ENCODE data around the gene SETBP1. TPM values are rescaled to one million over a fixed set of nuclear protein-coding genes. Genes with fewer than 3 reads are reported as not detected.
A peak's percentile ranks its signal among the peaks of the same experiment; 100 is the strongest.

The SETBP1 gene
- total RNA-seq, 2 experiments from 2014 or later, result 0.74 to 1.4 TPM

DNA sequence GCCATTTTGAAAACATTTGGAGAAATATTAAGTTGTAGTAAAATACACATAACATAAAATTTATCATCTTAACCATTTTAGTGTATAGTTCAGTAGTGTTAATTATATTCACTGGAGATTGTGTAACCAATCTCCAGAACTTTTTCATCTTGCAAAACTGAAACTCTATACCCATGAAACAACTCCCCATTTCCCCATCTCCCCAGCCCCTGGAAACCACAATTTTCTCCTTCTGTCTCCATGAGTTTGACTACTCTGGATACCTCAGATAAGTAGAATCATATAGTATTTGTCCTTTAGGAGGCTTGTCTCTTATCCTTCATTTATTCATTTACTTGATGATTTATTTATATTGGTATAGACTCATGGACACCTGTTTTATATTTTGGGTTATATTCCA is 392.9 kb downstream of the SETBP1 start:
- H3K4me3 Mint-ChIP-seq, result no peak overlapping the region
- no peaks in the 10 kb centered on the region for H3K9me3 Mint-ChIP-seq
- H3K36me3 Mint-ChIP-seq (ENCODE audit: low read depth), result no peaks in the 10 kb centered on the region
- no peak overlapping the region for H3K27ac Mint-ChIP-seq
- intact Hi-C loops (cut with micrococcal nuclease), result no loop called here
- no peak for DNase-seq
- H3K4me1 Mint-ChIP-seq (ENCODE audit: low read depth), result no peaks in the 10 kb centered on the region
- CTCF ChIA-PET, result no interaction called here
- no peaks in the 10 kb centered on the region for H3K27me3 Mint-ChIP-seq (ENCODE audit: low read depth)

GRCh38 chr18:45081566-45082181 is 401.0 kb downstream of the SETBP1 start:
- no peaks in the 10 kb centered on the region for H3K4me1 Mint-ChIP-seq (ENCODE audit: low read depth)
- no peak overlapping the region for H3K4me3 Mint-ChIP-seq
- no peaks in the 10 kb centered on the region for H3K27me3 Mint-ChIP-seq (ENCODE audit: low read depth)
- no peak overlapping the region for H3K27ac Mint-ChIP-seq
- no peak for DNase-seq
- H3K9me3 Mint-ChIP-seq, result peaks cover 2% of the 10 kb centered on the region
- intact Hi-C loops (cut with micrococcal nuclease), result no loop called here
- CTCF ChIA-PET, result no interaction called here
- H3K36me3 Mint-ChIP-seq (ENCODE audit: low read depth), result no peaks in the 10 kb centered on the region

- no peaks in the 10 kb centered on the region for H3K27me3 Mint-ChIP-seq (ENCODE audit: low read depth)
- H3K4me3 Mint-ChIP-seq, result no peak overlapping the region
- peaks cover 2% of the 10 kb centered on the region for H3K9me3 Mint-ChIP-seq
- H3K27ac Mint-ChIP-seq, result peak overlapping the region; percentile 33
- CTCF ChIA-PET, result no interaction called here
- intact Hi-C loops (cut with micrococcal nuclease), result no loop called here
- no peak for DNase-seq
- no peaks in the 10 kb centered on the region for H3K4me1 Mint-ChIP-seq (ENCODE audit: low read depth)
- no peaks in the 10 kb centered on the region for H3K36me3 Mint-ChIP-seq (ENCODE audit: low read depth)
Observed at GRCh38 chr18:45083226-45083855, 402.7 kb downstream of the SETBP1 start.

DNA sequence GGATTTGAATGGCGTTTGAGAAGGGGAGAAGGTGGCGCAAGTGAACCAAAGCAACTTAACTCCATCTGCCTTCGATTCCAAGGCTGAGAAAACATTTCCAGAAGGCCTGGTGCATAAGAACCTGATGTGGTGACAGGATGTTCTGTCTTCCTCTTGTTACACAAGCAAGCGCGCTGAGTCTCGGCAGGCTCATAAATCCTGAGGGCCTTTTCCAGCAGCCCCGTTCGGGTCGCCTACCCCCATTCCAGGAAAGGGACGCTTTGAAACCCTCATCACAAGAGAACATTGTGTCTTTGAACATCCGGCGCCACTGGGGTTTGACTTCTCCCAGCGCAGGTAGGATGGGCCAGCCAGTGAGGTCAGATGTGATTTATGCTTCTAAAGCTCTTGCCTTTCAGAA is 403.5 kb downstream of the SETBP1 start:
- no peak overlapping the region for H3K4me3 Mint-ChIP-seq
- no peaks in the 10 kb centered on the region for H3K36me3 Mint-ChIP-seq (ENCODE audit: low read depth)
- no peak for DNase-seq
- intact Hi-C loops (cut with micrococcal nuclease), result no loop called here
- H3K4me1 Mint-ChIP-seq (ENCODE audit: low read depth), result no peaks in the 10 kb centered on the region
- H3K9me3 Mint-ChIP-seq, result peaks cover 2% of the 10 kb centered on the region
- no peak overlapping the region for H3K27ac Mint-ChIP-seq
- CTCF ChIA-PET, result no interaction called here
- no peaks in the 10 kb centered on the region for H3K27me3 Mint-ChIP-seq (ENCODE audit: low read depth)

DNA sequence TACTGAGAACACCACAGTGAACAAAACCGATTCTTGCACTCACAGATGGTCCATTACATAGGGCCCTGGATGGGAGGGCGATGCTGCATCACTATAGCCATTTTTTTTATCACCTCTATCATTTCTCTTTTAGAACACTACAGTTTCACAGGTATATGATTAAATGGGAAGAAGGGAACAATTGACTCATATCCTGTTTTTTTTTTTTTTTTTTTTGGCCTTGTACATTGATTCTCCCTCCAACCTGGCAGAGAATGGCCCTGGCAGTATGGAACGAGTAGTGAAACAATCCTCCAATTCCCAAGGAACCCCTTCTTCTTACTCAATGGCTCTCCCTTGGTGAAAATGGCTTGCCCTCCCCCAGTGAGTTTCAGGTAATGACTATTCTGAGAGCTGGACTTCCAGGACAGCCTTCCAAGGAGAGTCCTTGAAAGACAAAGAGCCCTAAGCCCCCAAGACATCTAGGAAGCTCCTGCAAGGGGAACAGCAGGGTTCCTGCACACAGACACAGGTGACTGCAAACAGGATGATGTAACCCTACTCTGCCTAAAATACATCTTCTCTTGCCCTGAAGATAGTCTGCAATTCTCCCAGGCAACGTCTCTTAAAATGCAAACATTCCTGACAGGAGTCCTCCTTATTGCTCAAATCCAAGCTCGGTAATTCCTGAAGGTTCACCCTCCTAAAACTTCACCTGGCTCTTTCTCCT is 405.4 kb downstream of the SETBP1 start:
- intact Hi-C loops (cut with micrococcal nuclease), result no loop called here
- H3K27me3 Mint-ChIP-seq (ENCODE audit: low read depth), result no peaks in the 10 kb centered on the region
- H3K36me3 Mint-ChIP-seq (ENCODE audit: low read depth), result no peaks in the 10 kb centered on the region
- H3K4me3 Mint-ChIP-seq, result no peak overlapping the region
- H3K4me1 Mint-ChIP-seq (ENCODE audit: low read depth), result no peaks in the 10 kb centered on the region
- H3K9me3 Mint-ChIP-seq, result peaks cover 2% of the 10 kb centered on the region
- no peak for DNase-seq
- no peak overlapping the region for H3K27ac Mint-ChIP-seq
- CTCF ChIA-PET, result no interaction called here

DNA sequence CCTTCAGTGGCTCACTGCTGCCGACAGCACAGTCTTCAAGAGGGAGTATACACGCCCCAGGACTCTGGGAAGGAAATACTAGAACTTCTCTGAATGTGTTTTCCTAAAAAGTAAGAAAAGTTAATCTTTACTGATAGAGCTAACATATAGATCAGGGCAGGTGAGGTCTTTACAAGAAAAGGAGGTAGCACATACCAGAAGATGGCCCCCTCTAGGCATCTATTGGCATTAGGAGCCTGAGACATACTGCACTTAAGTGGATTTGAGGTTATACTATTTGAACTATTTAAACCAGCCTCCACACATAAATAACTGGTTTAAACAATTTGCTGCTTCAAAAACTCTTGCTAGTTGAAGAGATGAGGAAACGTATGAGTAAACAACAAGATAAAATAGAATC is 406.1 kb downstream of the SETBP1 start:
- H3K27me3 Mint-ChIP-seq (ENCODE audit: low read depth), result no peaks in the 10 kb centered on the region

GRCh38 chr18:45090526-45091140 is 409.9 kb downstream of the SETBP1 start:
- H3K4me3 Mint-ChIP-seq, result no peak overlapping the region
- DNase-seq, result no peak
- no peaks in the 10 kb centered on the region for H3K4me1 Mint-ChIP-seq (ENCODE audit: low read depth)
- no peaks in the 10 kb centered on the region for H3K36me3 Mint-ChIP-seq (ENCODE audit: low read depth)
- no peaks in the 10 kb centered on the region for H3K27me3 Mint-ChIP-seq (ENCODE audit: low read depth)
- no peaks in the 10 kb centered on the region for H3K9me3 Mint-ChIP-seq
- no peak overlapping the region for H3K27ac Mint-ChIP-seq
- CTCF ChIA-PET, result no interaction called here
- intact Hi-C loops (cut with micrococcal nuclease), result no loop called here

More for the DNA sequence above, 406.1 kb downstream of the SETBP1 start:
- CTCF ChIA-PET, result no interaction called here
- no peak overlapping the region for H3K27ac Mint-ChIP-seq
- intact Hi-C loops (cut with micrococcal nuclease), result no loop called here
- H3K9me3 Mint-ChIP-seq, result no peaks in the 10 kb centered on the region
- no peaks in the 10 kb centered on the region for H3K4me1 Mint-ChIP-seq (ENCODE audit: low read depth)
- DNase-seq, result no peak
- H3K4me3 Mint-ChIP-seq, result no peak overlapping the region
- no peaks in the 10 kb centered on the region for H3K36me3 Mint-ChIP-seq (ENCODE audit: low read depth)

DNA sequence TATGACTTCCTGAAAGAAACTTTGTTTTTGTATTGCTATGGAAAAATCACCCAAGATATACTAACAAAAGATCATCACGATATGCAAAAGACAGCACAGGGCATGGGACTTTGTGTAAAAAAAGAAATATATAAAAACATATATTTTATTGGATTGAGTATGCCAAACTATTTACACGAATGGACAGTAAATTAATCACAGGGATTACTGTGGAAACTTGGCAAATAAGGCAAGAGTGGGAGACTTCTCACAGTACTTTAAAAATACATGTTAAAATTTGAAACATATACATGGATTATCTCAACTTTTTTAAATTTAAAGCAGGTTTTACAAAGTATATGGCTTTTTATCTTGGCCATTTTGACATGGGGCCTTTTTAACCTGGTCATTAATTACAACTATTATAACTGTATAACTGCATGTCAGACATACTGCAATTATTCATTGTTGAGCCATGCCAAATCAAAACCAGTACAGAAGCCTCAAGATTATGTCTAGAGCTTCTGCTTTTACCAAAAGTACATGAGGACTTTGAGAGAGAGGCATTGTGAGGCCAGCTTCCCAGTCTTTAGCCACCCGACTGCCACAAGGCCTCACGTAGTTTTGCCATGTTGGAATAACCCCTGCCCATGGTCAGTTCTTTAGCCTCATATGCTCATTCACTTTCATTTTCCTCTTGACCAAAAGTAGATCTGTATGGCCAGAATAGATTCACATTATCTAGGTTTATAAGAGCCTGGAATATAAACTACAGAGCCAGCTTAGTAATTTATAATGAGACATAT is 419.8 kb downstream of the SETBP1 start:
- no peak for DNase-seq
- H3K4me3 Mint-ChIP-seq, result no peak overlapping the region
- H3K36me3 Mint-ChIP-seq (ENCODE audit: low read depth), result no peaks in the 10 kb centered on the region
- H3K27ac Mint-ChIP-seq, result no peak overlapping the region
- no peaks in the 10 kb centered on the region for H3K4me1 Mint-ChIP-seq (ENCODE audit: low read depth)
- CTCF ChIA-PET, result no interaction called here
- no peaks in the 10 kb centered on the region for H3K9me3 Mint-ChIP-seq
- intact Hi-C loops (cut with micrococcal nuclease), result no loop called here
- H3K27me3 Mint-ChIP-seq (ENCODE audit: low read depth), result no peaks in the 10 kb centered on the region

DNA sequence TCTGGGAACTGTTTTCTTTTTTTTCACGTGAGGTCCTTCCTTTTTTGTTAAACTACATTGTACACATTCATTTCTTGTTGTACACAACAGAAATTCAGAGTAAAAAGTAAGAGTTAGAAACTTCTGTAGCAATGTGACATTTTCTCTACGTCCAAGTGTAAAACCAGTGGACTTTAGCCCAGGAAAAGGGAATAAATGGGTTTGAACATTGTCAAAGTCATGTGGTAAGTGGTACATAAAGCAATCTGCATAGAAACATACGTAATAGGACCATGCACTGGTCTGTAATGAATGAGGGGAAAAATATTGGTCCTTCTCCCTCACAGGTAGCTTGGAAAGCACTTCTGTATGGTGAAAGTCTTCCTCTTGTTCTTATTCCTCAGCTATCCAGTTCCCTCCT is 421.4 kb downstream of the SETBP1 start:
- Mint-ChIP-seq H3K9me3 (no peaks in the 10 kb centered on the region), H3K4me3 (no peak overlapping the region), H3K27ac (no peak overlapping the region), H3K36me3 (ENCODE audit: low read depth) (no peaks in the 10 kb centered on the region), H3K27me3 (ENCODE audit: low read depth) (no peaks in the 10 kb centered on the region), H3K4me1 (ENCODE audit: low read depth) (no peaks in the 10 kb centered on the region)
- intact Hi-C loops (cut with micrococcal nuclease), result no loop called here
- CTCF ChIA-PET, result no interaction called here
- no peak for DNase-seq

DNA sequence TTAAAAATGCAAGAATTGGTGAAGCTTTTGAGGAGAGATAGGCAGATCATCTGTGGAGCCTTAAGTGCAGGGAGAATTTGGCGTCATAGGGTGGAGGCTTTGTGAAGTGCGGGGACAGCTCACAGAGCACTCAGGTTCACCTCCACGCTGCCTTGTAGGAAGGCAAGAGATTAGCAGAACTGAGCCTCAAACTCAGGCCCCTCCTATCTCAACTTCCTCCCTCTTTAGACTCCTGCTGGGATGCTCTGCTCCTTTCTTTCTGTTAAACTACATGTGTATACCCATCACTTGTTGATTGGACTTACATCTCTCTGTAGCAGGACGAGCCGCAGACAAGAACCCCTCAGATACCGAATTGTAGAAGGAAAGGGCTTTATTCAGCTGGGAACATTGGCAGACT is 422.2 kb downstream of the SETBP1 start:
- Mint-ChIP-seq H3K27ac (no peak overlapping the region), H3K9me3 (no peaks in the 10 kb centered on the region)
- intact Hi-C loops (cut with micrococcal nuclease), result no loop called here

GRCh38 chr18:45103319-45104048 is 422.8 kb downstream of the SETBP1 start:
- no peaks in the 10 kb centered on the region for H3K27me3 Mint-ChIP-seq (ENCODE audit: low read depth)
- no peak overlapping the region for H3K27ac Mint-ChIP-seq
- no peaks in the 10 kb centered on the region for H3K9me3 Mint-ChIP-seq
- no peak for DNase-seq
- no peaks in the 10 kb centered on the region for H3K36me3 Mint-ChIP-seq (ENCODE audit: low read depth)
- H3K4me1 Mint-ChIP-seq (ENCODE audit: low read depth), result no peaks in the 10 kb centered on the region
- no peak overlapping the region for H3K4me3 Mint-ChIP-seq
- intact Hi-C loops (cut with micrococcal nuclease), result no loop called here
- CTCF ChIA-PET, result no interaction called here

More for the DNA sequence above, 422.2 kb downstream of the SETBP1 start:
- Mint-ChIP-seq H3K27me3 (ENCODE audit: low read depth) (no peaks in the 10 kb centered on the region), H3K4me1 (ENCODE audit: low read depth) (no peaks in the 10 kb centered on the region), H3K36me3 (ENCODE audit: low read depth) (no peaks in the 10 kb centered on the region), H3K4me3 (no peak overlapping the region)
- CTCF ChIA-PET, result no interaction called here
- no peak for DNase-seq

- H3K4me1 Mint-ChIP-seq (ENCODE audit: low read depth), result no peaks in the 10 kb centered on the region
- CTCF ChIA-PET, result no interaction called here
- intact Hi-C loops (cut with micrococcal nuclease), result no loop called here
- no peak for DNase-seq
- H3K9me3 Mint-ChIP-seq, result no peaks in the 10 kb centered on the region
- no peaks in the 10 kb centered on the region for H3K36me3 Mint-ChIP-seq (ENCODE audit: low read depth)
- H3K27ac Mint-ChIP-seq, result no peak overlapping the region
- no peak overlapping the region for H3K4me3 Mint-ChIP-seq
- H3K27me3 Mint-ChIP-seq (ENCODE audit: low read depth), result no peaks in the 10 kb centered on the region
Observed at GRCh38 chr18:45104049-45104395, 423.3 kb downstream of the SETBP1 start.

Measured in activated naive CD4-positive, alpha-beta T cell treated with anti-CD3 and anti-CD28 coated beads for 36 hours (primary cell).